HEK293 (cell line): Measurements from ENCODE around the gene CCDC158.

ENCODE experiments used
- CTCF ChIA-PET: fragments of 350-600 bp; formaldehyde crosslinking; extraction: SDS; loops from one replicate; lab custom pipeline; 2021; ENCODE audit warnings: antibody characterized with exemption; lab: Yijun Ruan, JAX
- POLR2A ChIA-PET: fragments of 300-600 bp; formaldehyde crosslinking; extraction: SDS; loops from one replicate; lab custom pipeline; 2020; ENCODE audit warnings: antibody characterized with exemption, inconsistent platforms; lab: Yijun Ruan, JAX
- H3K27ac ChIP-seq: fragments of 200-500 bp; sonication (Bioruptor generic); 2 replicates; pipeline ENCODE4 v1.5.1; 2014; ENCODE audit warnings: low read depth, low read length, control low read depth, inconsistent platforms; ENCODE audit errors: extremely low read depth
- H3K36me3 ChIP-seq, 2 experiments: fragments of 200-500 bp in 1 of 2; sonication (Bioruptor generic) in 1 of 2; 1 replicate in 1 of 2; 2 replicates in 1 of 2; pipeline ENCODE4 v1.5.1; 2014 to 2017; ENCODE audit warnings: inconsistent platforms in 2 of 2, low read length in 2 of 2; ENCODE audit not compliant: control insufficient read depth in 2 of 2, insufficient read depth in 1 of 2
- H3K4me1 ChIP-seq: fragments of 200-500 bp; sonication (Bioruptor generic); 2 replicates; pipeline ENCODE4 v1.5.1; 2014; ENCODE audit warnings: mild to moderate bottlenecking, low read length, inconsistent platforms; ENCODE audit not compliant: control insufficient read depth, insufficient read depth
- H3K4me3 ChIP-seq: 2 replicates; pipeline ENCODE4 v1.5.1; 2011; ENCODE audit warnings: low read depth, mild to moderate bottlenecking, control low read depth, low read length, moderate library complexity
- H3K9me3 ChIP-seq: fragments of 200-500 bp; sonication (Bioruptor generic); 2 replicates; pipeline ENCODE4 v1.5.1; 2014; ENCODE audit warnings: low read depth, low read length, inconsistent platforms; ENCODE audit not compliant: control insufficient read depth, insufficient read depth
- FEZF1 ChIP-seq: fragments of 450-650 bp; formaldehyde crosslinking; IDR thresholded peaks from 2 replicates; pipeline ENCODE4 v1.5.1; 2016; ENCODE audit warnings: missing biosample characterization, missing genetic modification characterization
- GLI4 ChIP-seq: fragments of 450-650 bp; formaldehyde crosslinking; IDR thresholded peaks from 2 replicates; pipeline ENCODE4 v1.5.1; 2016; ENCODE audit warnings: missing biosample characterization, missing genetic modification characterization
- PRDM1 ChIP-seq: fragments of 450-650 bp; formaldehyde crosslinking; IDR thresholded peaks from 2 replicates; pipeline ENCODE4; 2016; ENCODE audit warnings: missing biosample characterization, missing genetic modification characterization
- TCF7L2 ChIP-seq: IDR thresholded peaks from 2 replicates; pipeline ENCODE4 v1.6.1; 2011; ENCODE audit warnings: low read depth, mild to moderate bottlenecking, inconsistent platforms, low read length, moderate library complexity, borderline replicate concordance
- YY1 ChIP-seq: fragments of 450-650 bp; formaldehyde crosslinking; IDR thresholded peaks from 2 replicates; pipeline ENCODE4 v1.5.1; 2018; ENCODE audit warnings: missing biosample characterization, missing genetic modification characterization
- ZBTB1 ChIP-seq: fragments of 450-650 bp; formaldehyde crosslinking; IDR thresholded peaks from 2 replicates; pipeline ENCODE4 v1.5.1; 2016; ENCODE audit warnings: missing biosample characterization, missing genetic modification characterization
- ZBTB21 ChIP-seq: fragments of 450-650 bp; formaldehyde crosslinking; IDR thresholded peaks from 2 replicates; pipeline ENCODE4 v1.5.1; 2017; ENCODE audit warnings: missing biosample characterization, missing genetic modification characterization
- ZFP37 ChIP-seq: fragments of 450-650 bp; formaldehyde crosslinking; IDR thresholded peaks from 2 replicates; pipeline ENCODE4 v1.5.1; 2016; ENCODE audit warnings: missing biosample characterization, missing genetic modification characterization
- ZNF121 ChIP-seq: fragments of 450-650 bp; formaldehyde crosslinking; IDR thresholded peaks from 2 replicates; pipeline ENCODE4 v1.5.1; 2016; ENCODE audit warnings: missing biosample characterization, missing genetic modification characterization
- ZNF155 ChIP-seq: fragments of 450-650 bp; formaldehyde crosslinking; IDR thresholded peaks from 2 replicates; pipeline ENCODE4 v1.5.1; 2016; ENCODE audit warnings: missing biosample characterization, missing genetic modification characterization
- ZNF16 ChIP-seq: fragments of 450-650 bp; formaldehyde crosslinking; IDR thresholded peaks from 2 replicates; pipeline ENCODE4 v1.5.1; 2016; ENCODE audit warnings: low read depth, missing biosample characterization, missing genetic modification characterization
- ZNF211 ChIP-seq: fragments of 450-650 bp; formaldehyde crosslinking; IDR thresholded peaks from 2 replicates; pipeline ENCODE4 v1.5.1; 2016; ENCODE audit warnings: low read depth, missing biosample characterization, missing genetic modification characterization
- ZNF248 ChIP-seq: fragments of 450-650 bp; formaldehyde crosslinking; IDR thresholded peaks from 2 replicates; pipeline ENCODE4 v1.5.1; 2017; ENCODE audit warnings: missing biosample characterization, missing genetic modification characterization
- ZNF335 ChIP-seq: fragments of 450-650 bp; formaldehyde crosslinking; conservative IDR thresholded peaks from 2 replicates; pipeline ENCODE4 v1.5.1; 2016; ENCODE audit warnings: missing biosample characterization, missing genetic modification characterization
- ZNF521 ChIP-seq: fragments of 450-650 bp; formaldehyde crosslinking; IDR thresholded peaks from 2 replicates; pipeline ENCODE4 v1.5.1; 2017; ENCODE audit warnings: missing biosample characterization, mild to moderate bottlenecking, missing genetic modification characterization
- ZNF621 ChIP-seq: fragments of 450-650 bp; formaldehyde crosslinking; IDR thresholded peaks from 2 replicates; pipeline ENCODE4 v1.5.1; 2017; ENCODE audit warnings: missing biosample characterization, missing genetic modification characterization
- TF ChIP-seq, protein P1 (sequence below): fragments of 450-650 bp; formaldehyde crosslinking; IDR thresholded peaks from 2 replicates; pipeline ENCODE4 v1.5.1; 2016; ENCODE audit warnings: missing biosample characterization, missing genetic modification characterization
- TF ChIP-seq, protein P2 (sequence below): fragments of 450-650 bp; formaldehyde crosslinking; IDR thresholded peaks from 2 replicates; pipeline ENCODE4 v1.5.1; 2016; ENCODE audit warnings: missing biosample characterization, missing genetic modification characterization
- TF ChIP-seq, protein P3 (sequence below): fragments of 450-650 bp; formaldehyde crosslinking; IDR thresholded peaks from 2 replicates; pipeline ENCODE4 v1.5.1; 2017; ENCODE audit warnings: missing biosample characterization, mild to moderate bottlenecking, missing genetic modification characterization, moderate library complexity
- TF ChIP-seq, protein P4 (sequence below): fragments of 450-650 bp; formaldehyde crosslinking; IDR thresholded peaks from 2 replicates; pipeline ENCODE4 v1.5.1; 2016; ENCODE audit warnings: missing biosample characterization, missing genetic modification characterization, low read depth
- TF ChIP-seq, protein P5 (sequence below): fragments of 450-650 bp; formaldehyde crosslinking; IDR thresholded peaks from 2 replicates; pipeline ENCODE4 v1.5.1; 2016; ENCODE audit warnings: missing biosample characterization, missing genetic modification characterization
- TF ChIP-seq, protein P6 (sequence below): fragments of 450-650 bp; formaldehyde crosslinking; IDR thresholded peaks from 2 replicates; pipeline ENCODE4 v1.5.1; 2016; ENCODE audit warnings: missing biosample characterization, missing genetic modification characterization, borderline replicate concordance
- TF ChIP-seq, protein P7 (sequence below): fragments of 450-650 bp; formaldehyde crosslinking; IDR thresholded peaks from 2 replicates; pipeline ENCODE4 v1.5.1; 2016; ENCODE audit warnings: missing biosample characterization, missing genetic modification characterization

CCDC158 gene

DNA sequence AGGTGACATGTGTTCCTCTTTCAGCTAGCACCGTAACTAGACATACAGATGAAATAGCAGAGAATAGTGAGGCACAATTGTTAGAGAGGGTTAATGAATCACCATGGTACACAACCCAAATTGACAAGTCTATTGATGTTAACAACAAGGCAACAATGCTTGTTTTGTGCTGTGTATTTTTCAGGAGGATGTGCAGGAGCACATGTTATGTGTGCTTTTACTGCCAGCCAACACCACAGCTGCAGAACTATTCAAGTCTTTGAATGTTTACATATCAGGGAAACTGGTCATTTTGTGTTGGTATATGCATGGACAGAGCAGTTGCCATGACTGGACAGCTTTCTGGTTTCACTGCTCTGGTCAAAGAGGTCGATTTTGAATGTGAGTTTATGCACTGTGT is 81.6 kb downstream of the CCDC158 start:
- Histone ChIP-seq H3K4me3 (no peak overlapping the region), H3K4me1 (no peaks in the 10 kb centered on the region), H3K36me3 (no peaks in the 10 kb centered on the region), H3K9me3 (no peaks in the 10 kb centered on the region), H3K27ac (no peak overlapping the region)
- ChIA-PET CTCF (interaction anchor here (1.6 kb wide), 1 partner anchor 13 kb away, joined by 3 read pairs; no protein-coding TSS in a partner anchor), POLR2A (no interaction called here)
- TF ChIP-seq, protein P1, sequence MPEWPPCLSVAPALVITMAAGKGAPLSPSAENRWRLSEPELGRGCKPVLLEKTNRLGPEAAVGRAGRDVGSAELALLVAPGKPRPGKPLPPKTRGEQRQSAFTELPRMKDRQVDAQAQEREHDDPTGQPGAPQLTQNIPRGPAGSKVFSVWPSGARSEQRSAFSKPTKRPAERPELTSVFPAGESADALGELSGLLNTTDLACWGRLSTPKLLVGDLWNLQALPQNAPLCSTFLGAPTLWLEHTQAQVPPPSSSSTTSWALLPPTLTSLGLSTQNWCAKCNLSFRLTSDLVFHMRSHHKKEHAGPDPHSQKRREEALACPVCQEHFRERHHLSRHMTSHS (tag by site-specific recombination): no peak
- TF ChIP-seq ZNF621 (no peak), FEZF1 (no peak), ZNF121 (tag by site-specific recombination) (no peak), ZFP37 (no peak), ZNF155 (tag by site-specific recombination) (no peak), TCF7L2 (no peak), ZNF335 (tag by site-specific recombination) (no peak), ZNF521 (tag by site-specific recombination) (no peak)
- TF ChIP-seq, protein P2, sequence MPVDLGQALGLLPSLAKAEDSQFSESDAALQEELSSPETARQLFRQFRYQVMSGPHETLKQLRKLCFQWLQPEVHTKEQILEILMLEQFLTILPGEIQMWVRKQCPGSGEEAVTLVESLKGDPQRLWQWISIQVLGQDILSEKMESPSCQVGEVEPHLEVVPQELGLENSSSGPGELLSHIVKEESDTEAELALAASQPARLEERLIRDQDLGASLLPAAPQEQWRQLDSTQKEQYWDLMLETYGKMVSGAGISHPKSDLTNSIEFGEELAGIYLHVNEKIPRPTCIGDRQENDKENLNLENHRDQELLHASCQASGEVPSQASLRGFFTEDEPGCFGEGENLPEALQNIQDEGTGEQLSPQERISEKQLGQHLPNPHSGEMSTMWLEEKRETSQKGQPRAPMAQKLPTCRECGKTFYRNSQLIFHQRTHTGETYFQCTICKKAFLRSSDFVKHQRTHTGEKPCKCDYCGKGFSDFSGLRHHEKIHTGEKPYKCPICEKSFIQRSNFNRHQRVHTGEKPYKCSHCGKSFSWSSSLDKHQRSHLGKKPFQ (tag by site-specific recombination): no peak
- TF ChIP-seq, protein P3, sequence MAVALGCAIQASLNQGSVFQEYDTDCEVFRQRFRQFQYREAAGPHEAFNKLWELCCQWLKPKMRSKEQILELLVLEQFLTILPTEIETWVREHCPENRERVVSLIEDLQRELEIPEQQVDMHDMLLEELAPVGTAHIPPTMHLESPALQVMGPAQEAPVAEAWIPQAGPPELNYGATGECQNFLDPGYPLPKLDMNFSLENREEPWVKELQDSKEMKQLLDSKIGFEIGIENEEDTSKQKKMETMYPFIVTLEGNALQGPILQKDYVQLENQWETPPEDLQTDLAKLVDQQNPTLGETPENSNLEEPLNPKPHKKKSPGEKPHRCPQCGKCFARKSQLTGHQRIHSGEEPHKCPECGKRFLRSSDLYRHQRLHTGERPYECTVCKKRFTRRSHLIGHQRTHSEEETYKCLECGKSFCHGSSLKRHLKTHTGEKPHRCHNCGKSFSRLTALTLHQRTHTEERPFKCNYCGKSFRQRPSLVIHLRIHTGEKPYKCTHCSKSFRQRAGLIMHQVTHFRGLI: no peak
- TF ChIP-seq, protein P4, sequence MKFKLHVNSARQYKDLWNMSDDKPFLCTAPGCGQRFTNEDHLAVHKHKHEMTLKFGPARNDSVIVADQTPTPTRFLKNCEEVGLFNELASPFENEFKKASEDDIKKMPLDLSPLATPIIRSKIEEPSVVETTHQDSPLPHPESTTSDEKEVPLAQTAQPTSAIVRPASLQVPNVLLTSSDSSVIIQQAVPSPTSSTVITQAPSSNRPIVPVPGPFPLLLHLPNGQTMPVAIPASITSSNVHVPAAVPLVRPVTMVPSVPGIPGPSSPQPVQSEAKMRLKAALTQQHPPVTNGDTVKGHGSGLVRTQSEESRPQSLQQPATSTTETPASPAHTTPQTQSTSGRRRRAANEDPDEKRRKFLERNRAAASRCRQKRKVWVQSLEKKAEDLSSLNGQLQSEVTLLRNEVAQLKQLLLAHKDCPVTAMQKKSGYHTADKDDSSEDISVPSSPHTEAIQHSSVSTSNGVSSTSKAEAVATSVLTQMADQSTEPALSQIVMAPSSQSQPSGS (tag by site-specific recombination): no peak
- TF ChIP-seq, protein P5, sequence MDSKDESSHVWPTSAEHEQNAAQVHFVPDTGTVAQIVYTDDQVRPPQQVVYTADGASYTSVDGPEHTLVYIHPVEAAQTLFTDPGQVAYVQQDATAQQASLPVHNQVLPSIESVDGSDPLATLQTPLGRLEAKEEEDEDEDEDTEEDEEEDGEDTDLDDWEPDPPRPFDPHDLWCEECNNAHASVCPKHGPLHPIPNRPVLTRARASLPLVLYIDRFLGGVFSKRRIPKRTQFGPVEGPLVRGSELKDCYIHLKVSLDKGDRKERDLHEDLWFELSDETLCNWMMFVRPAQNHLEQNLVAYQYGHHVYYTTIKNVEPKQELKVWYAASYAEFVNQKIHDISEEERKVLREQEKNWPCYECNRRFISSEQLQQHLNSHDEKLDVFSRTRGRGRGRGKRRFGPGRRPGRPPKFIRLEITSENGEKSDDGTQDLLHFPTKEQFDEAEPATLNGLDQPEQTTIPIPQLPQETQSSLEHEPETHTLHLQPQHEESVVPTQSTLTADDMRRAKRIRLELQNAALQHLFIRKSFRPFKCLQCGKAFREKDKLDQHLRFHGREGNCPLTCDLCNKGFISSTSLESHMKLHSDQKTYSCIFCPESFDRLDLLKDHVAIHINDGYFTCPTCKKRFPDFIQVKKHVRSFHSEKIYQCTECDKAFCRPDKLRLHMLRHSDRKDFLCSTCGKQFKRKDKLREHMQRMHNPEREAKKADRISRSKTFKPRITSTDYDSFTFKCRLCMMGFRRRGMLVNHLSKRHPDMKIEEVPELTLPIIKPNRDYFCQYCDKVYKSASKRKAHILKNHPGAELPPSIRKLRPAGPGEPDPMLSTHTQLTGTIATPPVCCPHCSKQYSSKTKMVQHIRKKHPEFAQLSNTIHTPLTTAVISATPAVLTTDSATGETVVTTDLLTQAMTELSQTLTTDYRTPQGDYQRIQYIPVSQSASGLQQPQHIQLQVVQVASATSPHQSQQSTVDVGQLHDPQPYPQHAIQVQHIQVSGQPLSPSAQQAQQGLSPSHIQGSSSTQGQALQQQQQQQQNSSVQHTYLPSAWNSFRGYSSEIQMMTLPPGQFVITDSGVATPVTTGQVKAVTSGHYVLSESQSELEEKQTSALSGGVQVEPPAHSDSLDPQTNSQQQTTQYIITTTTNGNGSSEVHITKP (tag by site-specific recombination): no peak

DNA sequence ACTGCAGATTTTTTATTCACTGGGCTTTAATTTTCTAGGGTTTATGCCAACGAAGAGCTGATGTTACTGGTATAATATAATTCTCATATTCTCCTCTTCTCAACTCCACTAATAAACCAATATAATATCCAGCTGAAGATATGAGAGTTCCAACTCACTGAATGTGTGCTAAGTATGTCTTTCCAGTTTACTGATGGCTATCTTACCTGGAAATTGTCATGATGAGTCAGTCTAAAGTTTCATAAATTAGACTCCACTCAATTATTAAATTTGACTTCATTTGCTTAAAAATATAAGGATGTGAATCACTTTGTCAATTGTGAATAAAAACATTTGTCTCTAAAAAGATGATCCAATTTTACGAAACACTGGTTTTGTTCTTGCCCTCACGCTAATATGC is 86.1 kb downstream of the CCDC158 start:
- Histone ChIP-seq H3K4me3 (no peak overlapping the region), H3K4me1 (no peaks in the 10 kb centered on the region), H3K36me3 (no peaks in the 10 kb centered on the region), H3K9me3 (no peaks in the 10 kb centered on the region), H3K27ac (no peak overlapping the region)
- POLR2A ChIA-PET: no interaction called here
- CTCF ChIA-PET: interaction anchor here (0.5 to 0.9 kb wide), 2 partner anchors 11 to 18 kb away, joined by 3 to 4 read pairs; no protein-coding TSS in a partner anchor
- TF ChIP-seq, protein P6, sequence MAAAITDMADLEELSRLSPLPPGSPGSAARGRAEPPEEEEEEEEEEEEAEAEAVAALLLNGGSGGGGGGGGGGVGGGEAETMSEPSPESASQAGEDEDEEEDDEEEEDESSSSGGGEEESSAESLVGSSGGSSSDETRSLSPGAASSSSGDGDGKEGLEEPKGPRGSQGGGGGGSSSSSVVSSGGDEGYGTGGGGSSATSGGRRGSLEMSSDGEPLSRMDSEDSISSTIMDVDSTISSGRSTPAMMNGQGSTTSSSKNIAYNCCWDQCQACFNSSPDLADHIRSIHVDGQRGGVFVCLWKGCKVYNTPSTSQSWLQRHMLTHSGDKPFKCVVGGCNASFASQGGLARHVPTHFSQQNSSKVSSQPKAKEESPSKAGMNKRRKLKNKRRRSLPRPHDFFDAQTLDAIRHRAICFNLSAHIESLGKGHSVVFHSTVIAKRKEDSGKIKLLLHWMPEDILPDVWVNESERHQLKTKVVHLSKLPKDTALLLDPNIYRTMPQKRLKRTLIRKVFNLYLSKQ: no peak
- no peak for TF ChIP-seq ZBTB1 (tag by site-specific recombination)
- TF ChIP-seq GLI4 (tag by site-specific recombination): no peak
- no peak for TF ChIP-seq ZNF16
- no peak for TF ChIP-seq ZBTB21 (tag by site-specific recombination)
- TF ChIP-seq ZNF248: no peak
- TF ChIP-seq PRDM1: no peak
- TF ChIP-seq ZNF211 (tag by site-specific recombination): no peak
- TF ChIP-seq, protein P7, sequence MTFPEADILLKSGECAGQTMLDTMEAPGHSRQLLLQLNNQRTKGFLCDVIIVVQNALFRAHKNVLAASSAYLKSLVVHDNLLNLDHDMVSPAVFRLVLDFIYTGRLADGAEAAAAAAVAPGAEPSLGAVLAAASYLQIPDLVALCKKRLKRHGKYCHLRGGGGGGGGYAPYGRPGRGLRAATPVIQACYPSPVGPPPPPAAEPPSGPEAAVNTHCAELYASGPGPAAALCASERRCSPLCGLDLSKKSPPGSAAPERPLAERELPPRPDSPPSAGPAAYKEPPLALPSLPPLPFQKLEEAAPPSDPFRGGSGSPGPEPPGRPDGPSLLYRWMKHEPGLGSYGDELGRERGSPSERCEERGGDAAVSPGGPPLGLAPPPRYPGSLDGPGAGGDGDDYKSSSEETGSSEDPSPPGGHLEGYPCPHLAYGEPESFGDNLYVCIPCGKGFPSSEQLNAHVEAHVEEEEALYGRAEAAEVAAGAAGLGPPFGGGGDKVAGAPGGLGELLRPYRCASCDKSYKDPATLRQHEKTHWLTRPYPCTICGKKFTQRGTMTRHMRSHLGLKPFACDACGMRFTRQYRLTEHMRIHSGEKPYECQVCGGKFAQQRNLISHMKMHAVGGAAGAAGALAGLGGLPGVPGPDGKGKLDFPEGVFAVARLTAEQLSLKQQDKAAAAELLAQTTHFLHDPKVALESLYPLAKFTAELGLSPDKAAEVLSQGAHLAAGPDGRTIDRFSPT (tag by site-specific recombination): no peak
- TF ChIP-seq YY1 (tag by site-specific recombination): no peak
